ENCODE data around the gene GRIN2D. TPM values are rescaled to one million over a fixed set of nuclear protein-coding genes. Genes with fewer than 3 reads are reported as not detected.

The GRIN2D gene
- total RNA-seq, result 0.25 and 0.33 TPM in 2 replicates

DNA sequence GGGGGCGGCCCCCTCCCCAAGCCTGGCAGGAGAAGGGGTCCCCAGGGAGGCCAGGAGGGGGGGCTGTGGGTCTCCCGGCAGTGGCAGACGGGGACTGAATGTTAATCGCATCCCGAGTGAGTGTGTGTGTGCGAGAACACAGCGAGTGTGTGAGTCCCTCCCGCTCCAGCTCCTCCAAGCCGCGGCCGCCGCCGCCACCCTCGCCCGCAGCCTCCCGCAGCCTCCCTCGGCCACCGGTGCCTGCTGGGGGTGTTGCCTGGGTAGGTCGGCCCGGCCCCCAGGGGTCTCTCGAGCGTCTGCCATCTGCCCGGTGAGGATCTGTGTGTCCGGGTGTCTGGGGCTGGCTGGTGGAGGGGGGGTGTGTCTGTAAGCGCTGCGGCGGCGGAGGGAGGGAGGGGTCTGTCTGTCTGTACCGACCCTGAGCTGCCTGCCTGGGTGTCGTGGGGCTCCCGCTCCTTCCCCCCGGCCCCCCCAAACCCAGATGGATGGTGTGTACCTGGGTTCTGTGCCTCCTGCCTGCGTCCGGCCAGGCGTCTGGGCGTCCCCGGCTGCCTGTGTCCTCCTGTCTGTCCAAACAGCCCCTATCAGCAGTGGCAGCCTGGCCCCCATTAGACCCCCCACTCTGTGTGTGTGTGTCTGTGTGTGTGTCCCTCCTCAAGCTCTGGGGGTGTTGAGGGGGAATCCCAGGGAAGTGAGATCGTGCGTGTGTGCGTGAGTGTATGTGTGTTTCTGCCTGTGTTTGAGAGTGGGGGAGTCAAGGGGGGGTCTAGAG is at the start of gene GRIN2D:
GRIN2D (plus strand) TSS at position 110 of the 772 bp plus-strand sequence. CDS start 4,725 bp downstream, outside the sequence.

DNA sequence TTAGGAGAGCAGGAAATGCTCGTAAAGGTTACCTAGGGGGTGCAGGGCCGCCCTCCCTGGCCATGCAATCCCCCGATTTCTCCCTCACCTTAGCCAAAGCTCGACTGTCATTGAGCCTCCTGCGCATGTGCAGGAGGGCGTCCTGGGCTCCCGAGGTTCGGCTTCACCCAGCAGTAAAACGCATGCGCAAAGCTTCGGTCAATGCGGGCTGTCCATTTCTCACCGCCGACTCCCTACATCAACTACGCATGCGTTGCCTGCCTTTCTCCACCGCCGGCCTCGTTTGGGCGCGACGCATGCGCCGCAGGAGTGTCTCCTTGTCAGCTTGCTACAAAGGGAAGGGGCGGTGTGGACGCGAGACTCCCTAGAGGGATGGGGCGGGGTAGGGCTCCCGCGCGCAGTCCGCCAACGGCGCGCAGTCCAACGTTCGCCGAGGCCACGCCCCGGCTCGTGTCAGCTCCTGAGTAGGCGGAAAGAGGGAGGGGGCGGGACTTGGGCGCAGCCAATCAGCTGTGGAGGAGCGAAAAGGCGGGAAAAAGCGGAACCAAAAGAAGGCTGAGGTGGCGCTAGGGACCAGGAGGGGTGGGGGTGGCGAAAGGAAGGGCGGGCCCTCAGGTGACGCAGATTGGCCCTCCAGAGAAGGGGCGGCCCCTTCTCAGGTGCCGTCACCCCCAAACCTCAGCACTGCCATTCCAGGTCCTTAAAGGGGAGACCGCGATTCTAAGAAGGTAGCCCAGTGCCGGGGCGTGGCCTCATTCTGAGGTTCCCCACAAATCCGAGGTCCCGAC is 29.5 kb upstream of the GRIN2D start, which contains the start of the genes SYNGR4 and TMEM143:
SYNGR4 (plus strand) TSS at position 558 of the 788 bp plus-strand sequence. CDS start 1,476 bp downstream, outside the sequence.
TMEM143 (minus strand) TSS at position 131 of the 788 bp plus-strand sequence; CDS start at position 111, 20 bp downstream.

DNA sequence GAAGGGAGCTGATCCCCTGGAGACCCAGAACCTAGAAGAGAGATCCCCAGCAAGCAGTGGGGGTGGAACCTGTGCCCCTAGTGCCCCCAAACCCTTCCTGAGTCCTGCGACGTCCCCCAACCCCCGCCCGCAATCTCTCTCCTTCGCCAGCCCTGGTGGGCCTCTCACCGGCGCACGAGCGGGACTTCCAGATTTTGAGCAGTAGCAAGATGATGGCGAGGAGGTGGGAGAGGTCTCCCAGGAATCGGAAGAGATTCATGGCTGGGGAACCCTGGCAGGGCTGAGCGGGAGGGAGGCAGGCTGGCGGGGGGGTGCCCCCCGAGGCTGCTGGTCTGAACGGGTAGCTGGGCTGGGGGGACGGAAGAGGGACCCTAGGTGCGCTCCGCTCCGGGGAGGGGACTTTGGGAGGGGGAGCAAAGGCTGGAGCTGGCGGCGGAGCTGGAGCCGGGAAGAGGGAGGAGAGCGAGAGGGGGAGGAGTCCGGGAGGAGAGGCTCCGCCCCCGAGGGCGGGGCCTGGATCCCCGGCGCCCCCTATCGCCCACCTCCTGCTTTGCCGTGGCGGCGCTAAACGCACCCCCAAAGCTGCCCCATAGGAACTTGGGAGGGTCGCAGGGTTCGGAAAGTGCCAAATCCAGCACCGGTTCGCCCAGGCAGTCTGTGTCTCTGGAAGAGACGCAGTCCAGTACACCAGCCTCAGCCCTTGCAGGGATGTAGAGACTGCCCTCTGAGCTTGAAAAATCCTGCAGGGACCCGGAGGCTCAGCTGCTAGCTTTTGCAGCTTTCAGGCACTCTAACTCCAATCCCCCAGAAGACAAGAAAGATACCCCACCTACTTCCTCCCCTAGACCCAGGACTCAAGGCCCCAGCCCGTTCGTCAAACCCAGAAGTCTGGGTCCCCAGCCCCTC is 2.1 kb upstream of the GRIN2D start, which contains the start of gene KDELR1:
KDELR1 (minus strand) TSS at position 452 of the 906 bp plus-strand sequence; CDS start at position 259, 193 bp downstream.

Other genes starting within 250 kb of the GRIN2D start
- gene LIG1, start 223.3 kb upstream of the GRIN2D start, total RNA-seq, result 19.1 and 58.9 TPM in 2 replicates
- 3.1 TPM in 2 replicates for gene ZSWIM9, start 223.0 kb upstream of the GRIN2D start, total RNA-seq
- 13.1 and 16.0 TPM in 2 replicates for gene CARD8, start 137.8 kb upstream of the GRIN2D start, total RNA-seq
- 0.11 TPM in 1 of 2 replicates, not detected in the other for gene ZNF114, start 123.6 kb upstream of the GRIN2D start, total RNA-seq
- 67.6 and 92.0 TPM in 2 replicates for gene EMP3, start 68.1 kb upstream of the GRIN2D start, total RNA-seq
- gene TMEM143, start 29.7 kb upstream of the GRIN2D start, total RNA-seq, result 3.1 and 4.1 TPM in 2 replicates
- not detected in 2 replicates for gene SYNGR4, start 29.3 kb upstream of the GRIN2D start, total RNA-seq
- gene KDELR1, start 2.1 kb upstream of the GRIN2D start, total RNA-seq, result 36.3 and 56.2 TPM in 2 replicates
- 28.5 and 40.9 TPM in 2 replicates for gene GRWD1, start 52.3 kb downstream of the GRIN2D start, total RNA-seq
- 0.33 and 0.37 TPM in 2 replicates for gene KCNJ14, start 61.9 kb downstream of the GRIN2D start, total RNA-seq
- gene CYTH2, start 75.7 kb downstream of the GRIN2D start, total RNA-seq, result 49.9 and 52.8 TPM in 2 replicates
- under 0.01 and 0.37 TPM in 2 replicates for gene LMTK3, start 118.2 kb downstream of the GRIN2D start, total RNA-seq
- gene SULT2B1, start 158.5 kb downstream of the GRIN2D start, total RNA-seq, result not detected in 2 replicates
- not detected in 2 replicates for gene SPACA4, start 213.1 kb downstream of the GRIN2D start, total RNA-seq
- gene FAM83E, start 221.4 kb downstream of the GRIN2D start, total RNA-seq, result 0.25 and 0.77 TPM in 2 replicates
- gene RPL18, start 225.5 kb downstream of the GRIN2D start, total RNA-seq, result 1,690 and 1,891 TPM in 2 replicates
- 7.4 and 8.4 TPM in 2 replicates for gene SPHK2, start 225.8 kb downstream of the GRIN2D start, total RNA-seq
- gene DBP, start 243.7 kb downstream of the GRIN2D start, total RNA-seq, result 3.9 and 7.6 TPM in 2 replicates

All from uterine smooth muscle cell (primary cell).